Kasumi-1 (cell line): ENCODE data around the gene CNTN6.

Experiments
- DNase-seq, 2 experiments: peaks; one replicate each; lab custom pipeline; 2025; lab: John Stamatoyannopoulos, UW

The CNTN6 gene

GRCh38 chr3:1092771-1093170 is at the start of gene CNTN6:
TSS of gene CNTN6 (plus strand) at chr3:1093024. CDS start at chr3:1148009, 54,985 bp downstream.
- DNase-seq, result no peak

GRCh38 chr3:1048558-1048957 is 44.3 kb upstream of the CNTN6 start:
- DNase-seq, result no peak

GRCh38 chr3:1055870-1056269 is 37.0 kb upstream of the CNTN6 start:
- DNase-seq, result no peak

GRCh38 chr3:1056744-1057143 is 36.1 kb upstream of the CNTN6 start:
- DNase-seq, result no peak

GRCh38 chr3:1057436-1057835 is 35.4 kb upstream of the CNTN6 start:
- no peak for DNase-seq

GRCh38 chr3:1068985-1069384 is 23.8 kb upstream of the CNTN6 start:
- no peak for DNase-seq

- DNase-seq, result no peak
Observed at GRCh38 chr3:1072041-1072440, 20.8 kb upstream of the CNTN6 start.

GRCh38 chr3:1079662-1080061 is 13.2 kb upstream of the CNTN6 start:
- no peak for DNase-seq

- peak in 1 of 2 experiments; percentile 16 for DNase-seq
Observed at GRCh38 chr3:1082108-1082507, 10.7 kb upstream of the CNTN6 start.

- DNase-seq, result peak; percentile 22 to 24
Observed at GRCh38 chr3:1087066-1087560, 5.7 kb upstream of the CNTN6 start.

- no peak for DNase-seq
Observed at GRCh38 chr3:1088503-1088902, 4.3 kb upstream of the CNTN6 start.

GRCh38 chr3:1091286-1091685 is 1.5 kb upstream of the CNTN6 start:
- DNase-seq, result no peak

GRCh38 chr3:1092061-1092460 is 763 bp upstream of the CNTN6 start:
- DNase-seq, result no peak

GRCh38 chr3:1093217-1093616 is 393 bp downstream of the CNTN6 start:
- DNase-seq, result no peak

GRCh38 chr3:1103525-1103924 is 10.7 kb downstream of the CNTN6 start:
- peak in 1 of 2 experiments; percentile 24 for DNase-seq

GRCh38 chr3:1117843-1118473 is 25.1 kb downstream of the CNTN6 start:
- DNase-seq, result no peak

- no peak for DNase-seq
Observed at GRCh38 chr3:1131166-1131565, 38.3 kb downstream of the CNTN6 start.

- no peak for DNase-seq
Observed at GRCh38 chr3:1135194-1135593, 42.4 kb downstream of the CNTN6 start.

- DNase-seq, result no peak
Observed at GRCh38 chr3:1138036-1138435, 45.2 kb downstream of the CNTN6 start.

- no peak for DNase-seq
Observed at GRCh38 chr3:1139071-1139470, 46.2 kb downstream of the CNTN6 start.

- no peak for DNase-seq
Observed at GRCh38 chr3:1147326-1147725, 54.5 kb downstream of the CNTN6 start.

- no peak for DNase-seq
Observed at GRCh38 chr3:1147819-1148218, 55.0 kb downstream of the CNTN6 start.

GRCh38 chr3:1164101-1164500 is 71.3 kb downstream of the CNTN6 start:
- DNase-seq, result no peak

GRCh38 chr3:1171320-1171719 is 78.5 kb downstream of the CNTN6 start:
- DNase-seq, result no peak
